Measurements from ENCODE around the gene DNASE2.
"Not testable (repeated sequence)": the region's sequence is repeated elsewhere in the genome, so short reads cannot be mapped to it uniquely, and the experiment has no call there.

DNASE2 gene

DNA sequence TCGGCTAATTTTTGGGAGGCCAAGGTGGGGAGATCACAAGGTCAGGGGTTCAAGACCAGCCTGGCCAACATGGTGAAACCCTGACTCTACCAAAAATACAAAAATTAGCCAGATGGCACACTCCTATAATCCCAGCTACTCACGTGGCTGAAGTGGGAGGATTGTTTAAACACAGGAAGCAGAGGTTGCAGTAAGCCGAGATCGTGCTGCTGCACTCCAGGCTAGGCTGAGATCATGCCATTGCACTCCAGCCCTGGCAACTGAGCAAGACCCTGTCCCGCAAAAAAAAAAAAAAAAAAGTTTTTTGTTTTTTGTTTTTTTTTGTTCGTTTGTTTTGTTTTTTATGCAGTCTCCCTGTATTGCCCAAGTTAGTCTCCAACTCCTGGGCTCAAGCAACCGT is 21.7 kb downstream of the DNASE2 start:
- DNase-seq: no peak

DNA sequence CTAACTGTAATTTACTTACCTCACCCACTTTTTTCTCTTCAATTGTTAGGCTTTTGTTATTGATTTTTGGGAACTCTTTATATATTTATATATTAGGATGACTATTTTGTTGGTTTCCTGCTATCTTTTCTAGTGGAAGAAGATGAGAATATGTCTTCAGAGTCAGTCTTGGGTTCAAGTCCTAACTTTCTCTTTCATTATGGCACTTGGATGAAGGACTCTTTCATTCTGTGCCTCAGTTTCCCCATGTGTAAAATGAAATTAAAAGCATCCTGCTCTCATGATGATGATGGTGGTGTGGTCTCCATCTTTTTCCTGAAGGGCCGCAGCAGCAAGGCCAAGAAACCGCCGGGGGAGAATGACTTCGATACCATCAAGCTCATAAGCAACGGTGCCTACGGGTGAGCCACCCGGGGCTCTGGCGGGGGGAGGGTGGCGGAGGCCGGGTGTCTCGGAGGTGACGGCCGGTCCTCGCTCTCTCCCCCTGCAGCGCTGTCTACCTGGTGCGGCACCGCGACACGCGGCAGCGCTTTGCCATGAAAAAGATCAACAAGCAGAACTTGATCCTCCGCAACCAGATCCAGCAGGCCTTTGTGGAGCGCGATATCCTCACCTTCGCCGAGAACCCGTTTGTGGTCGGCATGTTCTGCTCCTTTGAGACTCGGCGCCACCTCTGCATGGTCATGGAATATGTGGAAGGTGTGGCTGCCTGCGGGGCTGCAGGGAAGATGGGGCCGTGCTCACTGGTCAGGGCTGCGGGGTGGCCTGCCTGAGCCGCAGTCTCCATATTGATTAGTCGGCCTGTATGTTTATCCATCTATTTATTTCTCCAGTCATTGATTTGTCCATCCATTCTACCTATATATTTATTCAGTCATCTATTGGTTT is 23.0 kb downstream of the DNASE2 start:
- no peak for DNase-seq

- no peak for DNase-seq
Measured at GRCh38 chr19:12856653-12857052, 24.6 kb downstream of the DNASE2 start.

- DNase-seq: peak in 1 of 2 experiments; percentile 76
Measured at GRCh38 chr19:12847159-12848139, 33.8 kb downstream of the DNASE2 start.

DNA sequence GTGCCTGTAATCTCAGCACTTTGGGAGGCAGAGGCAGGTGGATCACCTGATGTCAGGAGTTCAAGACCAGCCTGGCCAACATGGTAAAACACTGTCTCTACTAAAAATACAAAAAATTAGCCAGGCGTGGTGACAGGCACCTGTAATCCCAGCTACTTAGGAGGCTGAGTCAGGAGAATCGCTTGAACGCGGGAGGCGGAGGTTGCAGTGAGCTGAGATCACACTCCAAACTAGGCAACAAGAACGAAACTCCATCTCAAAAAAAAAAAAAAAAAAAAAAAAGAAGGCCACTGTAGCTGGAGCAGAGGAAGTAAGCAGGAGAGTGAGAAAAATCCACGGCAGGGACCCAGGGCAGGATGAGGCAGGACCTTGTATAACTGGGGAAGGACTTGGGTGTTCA is 34.6 kb downstream of the DNASE2 start:
- DNase-seq: not testable (repeated sequence)

DNA sequence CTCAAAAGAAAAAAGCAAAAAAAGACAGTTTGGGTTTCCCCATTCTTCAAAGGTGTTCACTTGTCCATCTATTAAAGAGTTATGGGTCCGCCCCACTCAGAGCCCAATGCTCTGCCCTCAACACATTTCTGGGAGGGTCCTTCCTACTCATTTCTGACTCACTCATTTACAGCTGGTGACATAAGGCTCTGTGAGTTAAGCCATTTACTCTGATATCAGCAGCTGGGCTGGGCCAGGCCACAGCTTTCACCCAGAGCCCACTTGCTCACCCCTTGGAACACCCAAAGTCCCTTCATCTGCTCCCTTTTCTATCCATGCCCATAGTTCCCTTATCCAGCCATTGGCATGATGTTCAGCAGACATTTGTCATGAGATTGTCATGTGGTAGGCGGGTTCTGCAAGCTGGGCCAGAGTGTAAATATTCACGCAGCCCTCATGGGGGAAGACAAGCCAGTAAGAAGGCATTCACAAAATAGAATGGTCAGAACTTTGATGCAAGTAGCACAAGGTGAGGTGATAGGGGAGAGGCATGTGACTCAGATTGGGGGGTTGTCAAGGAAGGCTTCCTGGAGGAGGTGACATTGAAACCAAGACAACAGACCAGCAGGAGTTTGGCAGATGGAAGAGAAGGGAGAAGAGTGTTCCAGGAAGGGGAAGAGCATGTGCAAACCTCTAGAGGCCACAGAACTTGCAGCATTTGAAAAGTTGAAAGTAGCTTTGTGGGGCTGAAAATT is 37.1 kb downstream of the DNASE2 start:
- DNase-seq: no peak

- DNase-seq: no peak
Measured at GRCh38 chr19:12843328-12843727, 37.9 kb downstream of the DNASE2 start.

DNA sequence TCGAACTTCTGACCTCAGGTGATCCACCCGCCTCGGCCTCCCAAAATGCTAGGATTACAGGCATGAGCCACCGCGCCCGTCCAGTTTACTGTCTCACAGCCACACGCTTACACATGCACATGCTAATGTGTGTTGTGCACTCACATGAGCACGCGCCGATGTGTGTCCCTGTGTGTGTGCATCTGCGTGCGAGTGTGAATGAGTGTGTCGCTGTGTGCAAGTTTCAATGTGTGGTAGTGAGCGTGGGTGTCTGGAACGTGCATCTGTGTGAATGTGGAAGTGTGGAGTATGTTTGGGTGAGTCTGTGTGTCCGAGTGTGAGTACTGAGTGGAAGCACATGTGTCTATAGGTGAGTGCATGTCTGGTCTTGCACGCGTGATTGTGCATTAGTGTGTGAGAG is 38.7 kb downstream of the DNASE2 start:
- no peak for DNase-seq

DNA sequence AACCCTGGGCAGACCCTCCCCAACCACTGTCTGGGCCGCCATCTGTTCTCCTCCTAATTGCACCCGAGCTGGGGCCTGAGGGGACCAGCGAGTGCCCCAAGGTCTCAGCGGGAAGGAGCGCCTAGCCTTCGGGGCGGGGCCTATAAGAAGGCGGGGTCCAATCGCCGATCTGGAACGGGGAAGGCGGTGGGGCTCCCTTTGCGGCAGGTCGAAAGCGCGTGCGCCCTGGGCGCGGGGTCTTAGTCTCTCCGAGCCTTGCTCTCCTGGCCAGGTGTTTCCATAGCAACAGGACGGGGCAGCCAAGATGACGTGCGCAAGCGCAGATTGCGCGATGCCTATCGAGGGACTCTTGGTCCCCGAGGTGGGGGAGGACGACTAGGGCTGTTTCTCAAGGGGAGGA is 40.2 kb downstream of the DNASE2 start:
- no peak for DNase-seq

DNA sequence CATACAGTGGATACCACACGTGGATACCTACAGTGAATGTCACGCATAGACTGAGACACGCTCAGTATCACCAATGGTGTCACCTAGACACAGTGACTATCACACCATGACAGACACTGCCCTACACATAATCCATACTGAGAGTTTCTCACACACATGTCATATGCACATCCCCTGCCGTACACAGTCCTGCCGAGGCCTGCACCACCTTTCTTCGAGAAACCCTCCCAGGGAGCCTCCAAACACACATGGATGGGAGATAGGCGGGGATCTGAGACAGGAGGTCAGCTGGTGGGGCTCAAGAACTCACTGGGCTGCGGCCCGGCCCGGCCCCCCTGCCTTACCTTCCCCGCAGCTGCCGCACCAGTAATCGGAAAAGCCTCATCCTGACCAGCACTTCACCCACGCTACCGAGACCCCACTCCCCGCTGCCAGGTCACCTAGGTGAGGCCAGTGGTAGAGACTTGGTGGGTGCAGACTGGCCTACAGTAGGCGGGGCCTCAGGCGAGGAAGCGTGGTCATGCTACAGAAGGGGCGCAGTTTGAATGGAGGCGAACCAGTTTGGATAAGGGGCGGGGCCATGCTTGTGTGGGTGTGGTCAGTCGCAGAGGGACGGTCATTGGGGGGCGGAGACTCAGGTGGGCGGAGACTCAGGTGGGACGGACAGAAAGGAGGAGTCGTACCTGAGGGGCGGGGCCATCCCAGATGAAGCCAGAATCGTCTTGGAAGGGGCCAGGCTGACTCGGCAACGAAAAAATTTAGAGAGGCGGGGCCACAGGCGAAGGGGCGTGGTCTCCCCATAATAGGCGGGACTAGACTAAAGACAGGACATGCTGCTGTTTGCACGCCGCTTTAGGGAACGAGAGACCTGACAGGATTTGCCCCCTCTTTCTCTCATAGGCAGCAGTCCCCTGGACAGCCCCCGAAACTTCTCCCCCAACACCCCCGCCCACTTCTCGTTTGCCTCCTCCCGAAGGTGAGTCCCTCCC is 40.9 kb downstream of the DNASE2 start:
- DNase-seq: peak in 1 of 2 experiments; percentile 81

DNA sequence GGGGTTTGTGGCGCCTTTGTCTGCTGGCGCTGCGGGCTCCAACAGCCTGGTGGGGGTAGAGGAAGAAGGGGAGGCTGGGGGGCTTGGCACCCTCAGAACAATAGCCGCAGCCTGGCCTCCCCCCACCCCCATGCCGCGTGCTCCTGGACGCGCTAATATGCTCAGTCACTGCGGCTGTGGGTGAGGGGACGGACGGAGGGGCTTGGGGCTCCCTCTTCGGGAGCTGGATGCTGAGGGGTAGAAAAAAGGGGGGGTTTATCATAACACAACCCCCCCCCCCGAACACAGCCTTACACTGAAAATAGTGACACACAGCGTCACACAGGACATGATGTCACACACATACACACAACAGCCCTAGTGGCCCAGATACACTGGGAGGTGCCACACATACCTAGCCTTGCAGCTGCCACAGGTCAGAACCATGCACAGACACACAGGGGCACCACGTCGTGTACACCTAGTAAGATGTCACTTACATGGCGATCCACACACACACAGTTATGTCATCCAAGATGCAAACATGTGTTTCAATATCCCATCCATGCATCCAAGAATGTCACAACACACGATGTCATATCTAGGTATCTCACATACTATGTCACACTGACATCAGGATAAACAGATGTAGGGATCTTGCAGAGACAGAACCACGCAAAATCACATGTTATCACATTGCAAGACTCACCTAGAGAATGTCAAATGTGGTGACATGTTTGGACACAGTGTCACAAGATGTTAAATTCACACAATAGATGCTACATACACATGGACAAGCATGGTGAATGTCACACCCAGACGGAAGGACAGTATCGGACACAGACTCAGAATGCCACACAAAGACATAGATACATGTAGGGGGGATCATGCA is 42.1 kb downstream of the DNASE2 start:
- peak in 1 of 2 experiments; percentile 43 for DNase-seq

GRCh38 chr19:12838182-12838885 is 42.9 kb downstream of the DNASE2 start, which contains the start of gene MAST1:
MAST1 (plus strand) TSS chr19:12838515; CDS start chr19:12838573, 58 bp downstream.
- DNase-seq: peak in 1 of 2 experiments; percentile 66

DNA sequence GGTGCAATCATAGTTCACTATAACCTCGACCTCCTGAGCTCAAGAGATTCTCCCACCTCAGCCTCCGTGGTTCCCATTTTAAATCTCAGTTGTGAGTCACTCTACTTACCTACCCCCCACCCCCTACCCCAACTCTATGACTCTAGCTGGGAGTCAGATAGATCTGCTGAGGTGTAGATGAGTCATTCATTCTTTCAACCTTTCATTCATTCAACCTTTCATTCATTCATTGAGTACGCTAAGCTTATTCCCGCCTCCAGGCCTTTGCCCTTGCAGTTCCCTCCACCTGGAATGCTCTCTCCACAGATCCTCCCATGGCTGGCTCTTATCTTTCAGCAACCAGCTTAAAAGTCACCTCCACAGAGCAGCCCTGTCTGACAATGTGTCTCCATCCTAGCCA is 44.0 kb downstream of the DNASE2 start:
- no peak for DNase-seq

GRCh38 chr19:12836529-12836863 is 44.8 kb downstream of the DNASE2 start:
- DNase-seq: no peak

- peak in 1 of 2 experiments; percentile 67 for DNase-seq
Measured at GRCh38 chr19:12834976-12835757, 46.1 kb downstream of the DNASE2 start.

GRCh38 chr19:12834566-12834943 is 46.7 kb downstream of the DNASE2 start, which contains the start of gene RTBDN:
RTBDN (minus strand) TSS chr19:12834579; CDS start chr19:12829979, 4,600 bp downstream.
- peak in 1 of 2 experiments; percentile 5 for DNase-seq

GRCh38 chr19:12833738-12834565 is 47.3 kb downstream of the DNASE2 start:
- peak in 1 of 2 experiments; percentile 66 for DNase-seq

GRCh38 chr19:12833418-12833737 is 47.9 kb downstream of the DNASE2 start:
- no peak for DNase-seq
